IPS-18a (cell line): ENCODE data around the gene HSDL1.

ENCODE experiments used
- H3K27ac ChIP-seq: one replicate; pipeline ENCODE4 v1.5.1; 2013; ENCODE audit warnings: low read length
- H3K27me3 ChIP-seq: one replicate; pipeline ENCODE4 v1.6.1; 2013; ENCODE audit warnings: mild to moderate bottlenecking, low read length; ENCODE audit not compliant: control insufficient read depth, insufficient read depth
- H3K36me3 ChIP-seq: one replicate; pipeline ENCODE4 v1.6.1; 2013; ENCODE audit warnings: low read depth, low read length; ENCODE audit not compliant: control insufficient read depth
- H3K4me1 ChIP-seq: one replicate; pipeline ENCODE4 v1.6.1; 2013; ENCODE audit warnings: low read depth, low read length; ENCODE audit not compliant: control insufficient read depth
- H3K4me3 ChIP-seq: one replicate; pipeline ENCODE4 v1.5.1; 2013; ENCODE audit warnings: low read length
- H3K9ac ChIP-seq: one replicate; pipeline ENCODE4 v1.6.1; 2013; ENCODE audit warnings: mild to moderate bottlenecking, low read length, moderate library complexity
- H3K9me3 ChIP-seq: one replicate; pipeline ENCODE4 v1.6.1; 2013; ENCODE audit warnings: low read depth, low read length; ENCODE audit not compliant: control insufficient read depth

Gene HSDL1

GRCh38 chr16:84169765-84170310 is 24.9 kb upstream of the HSDL1 start:
- Histone ChIP-seq H3K4me3 (no peak overlapping the region), H3K27me3 (no peaks in the 10 kb centered on the region), H3K9me3 (no peaks in the 10 kb centered on the region), H3K4me1 (no peaks in the 10 kb centered on the region), H3K36me3 (no peaks in the 10 kb centered on the region), H3K27ac (no peak overlapping the region), H3K9ac (no peak overlapping the region)

GRCh38 chr16:84166796-84167695 is 22.1 kb upstream of the HSDL1 start:
- no peaks in the 10 kb centered on the region for H3K9me3 ChIP-seq
- no peaks in the 10 kb centered on the region for H3K36me3 ChIP-seq
- H3K9ac ChIP-seq = no peak overlapping the region
- no peaks in the 10 kb centered on the region for H3K4me1 ChIP-seq
- no peak overlapping the region for H3K27ac ChIP-seq
- no peak overlapping the region for H3K4me3 ChIP-seq
- no peaks in the 10 kb centered on the region for H3K27me3 ChIP-seq

- H3K27me3 ChIP-seq = no peaks in the 10 kb centered on the region
Measured at GRCh38 chr16:84165746-84166145, 20.8 kb upstream of the HSDL1 start.

GRCh38 chr16:84161801-84162200 is 16.8 kb upstream of the HSDL1 start:
- no peak overlapping the region for H3K4me3 ChIP-seq
- H3K27ac ChIP-seq = no peak overlapping the region
- H3K36me3 ChIP-seq = no peaks in the 10 kb centered on the region
- no peaks in the 10 kb centered on the region for H3K27me3 ChIP-seq
- H3K9me3 ChIP-seq = no peaks in the 10 kb centered on the region
- no peaks in the 10 kb centered on the region for H3K4me1 ChIP-seq
- H3K9ac ChIP-seq = no peak overlapping the region

More at GRCh38 chr16:84165746-84166145, 20.8 kb upstream of the HSDL1 start:
- Histone ChIP-seq H3K27ac (no peak overlapping the region), H3K4me1 (no peaks in the 10 kb centered on the region), H3K4me3 (no peak overlapping the region), H3K9ac (no peak overlapping the region), H3K9me3 (no peaks in the 10 kb centered on the region), H3K36me3 (no peaks in the 10 kb centered on the region)

GRCh38 chr16:84161037-84161436 is 16.1 kb upstream of the HSDL1 start:
- Histone ChIP-seq H3K36me3 (no peaks in the 10 kb centered on the region), H3K27me3 (no peaks in the 10 kb centered on the region), H3K27ac (no peak overlapping the region), H3K4me1 (no peaks in the 10 kb centered on the region), H3K9me3 (no peaks in the 10 kb centered on the region), H3K4me3 (no peak overlapping the region), H3K9ac (no peak overlapping the region)

GRCh38 chr16:84159800-84160199 is 14.8 kb upstream of the HSDL1 start:
- Histone ChIP-seq H3K4me1 (no peaks in the 10 kb centered on the region), H3K27me3 (no peaks in the 10 kb centered on the region), H3K27ac (no peak overlapping the region), H3K36me3 (no peaks in the 10 kb centered on the region), H3K9ac (no peak overlapping the region), H3K4me3 (no peak overlapping the region), H3K9me3 (no peaks in the 10 kb centered on the region)

- H3K4me3 ChIP-seq = no peak overlapping the region
- H3K9me3 ChIP-seq = no peaks in the 10 kb centered on the region
- no peaks in the 10 kb centered on the region for H3K36me3 ChIP-seq
- H3K4me1 ChIP-seq = no peaks in the 10 kb centered on the region
- H3K27me3 ChIP-seq = no peaks in the 10 kb centered on the region
- H3K9ac ChIP-seq = no peak overlapping the region
- H3K27ac ChIP-seq = no peak overlapping the region
Measured at GRCh38 chr16:84159007-84159406, 14.0 kb upstream of the HSDL1 start.

GRCh38 chr16:84156342-84156784 is 11.4 kb upstream of the HSDL1 start:
- Histone ChIP-seq H3K27me3 (no peaks in the 10 kb centered on the region), H3K4me1 (no peaks in the 10 kb centered on the region), H3K9me3 (no peaks in the 10 kb centered on the region), H3K36me3 (no peaks in the 10 kb centered on the region), H3K9ac (no peak overlapping the region), H3K27ac (no peak overlapping the region), H3K4me3 (no peak overlapping the region)

GRCh38 chr16:84155771-84156170 is 10.8 kb upstream of the HSDL1 start:
- Histone ChIP-seq H3K9me3 (no peaks in the 10 kb centered on the region), H3K4me1 (no peaks in the 10 kb centered on the region), H3K27me3 (no peaks in the 10 kb centered on the region), H3K36me3 (no peaks in the 10 kb centered on the region), H3K4me3 (no peak overlapping the region), H3K9ac (no peak overlapping the region), H3K27ac (no peak overlapping the region)

- Histone ChIP-seq H3K9me3 (no peaks in the 10 kb centered on the region), H3K9ac (no peak overlapping the region), H3K4me3 (no peak overlapping the region), H3K4me1 (no peaks in the 10 kb centered on the region), H3K36me3 (no peaks in the 10 kb centered on the region), H3K27me3 (no peaks in the 10 kb centered on the region), H3K27ac (no peak overlapping the region)
Measured at GRCh38 chr16:84155226-84155625, 10.2 kb upstream of the HSDL1 start.

GRCh38 chr16:84153660-84154214 is 8.8 kb upstream of the HSDL1 start:
- Histone ChIP-seq H3K27me3 (no peaks in the 10 kb centered on the region), H3K9ac (no peak overlapping the region), H3K9me3 (no peaks in the 10 kb centered on the region), H3K4me1 (no peaks in the 10 kb centered on the region), H3K4me3 (no peak overlapping the region), H3K27ac (no peak overlapping the region), H3K36me3 (no peaks in the 10 kb centered on the region)
